Peyer's patch (tissue), 4 donors: ENCODE results near the gene STEAP2. TPM values are rescaled to one million over a fixed set of nuclear protein-coding genes. Genes with fewer than 3 reads are reported as not detected.

Source experiments
- DNase-seq, 3 donors: peaks; one replicate each; pipeline ENCODE4 v3.0.0-alpha.2; 2017 to 2019
- H3K27ac ChIP-seq, 4 donors: fragments of 200-600 bp; sonication (generic); one replicate each; pipeline ENCODE4 v1.5.1; 2016 to 2019
- H3K27me3 ChIP-seq, 2 donors: fragments of 200-600 bp; sonication (generic); one replicate each; pipeline ENCODE4 v1.5.1; 2019
- H3K36me3 ChIP-seq, 3 donors: fragments of 200-600 bp; sonication (generic); one replicate each; pipeline ENCODE4 v1.5.1; 2016 to 2019
- H3K4me1 ChIP-seq, 4 donors: fragments of 200-600 bp; sonication (generic); one replicate each; pipeline ENCODE4 v1.5.1; 2016 to 2019
- H3K4me3 ChIP-seq, 4 donors: fragments of 200-600 bp; sonication (generic); 1 replicate in 3 of 4; 2 replicates in 1 of 4; pipeline ENCODE4 v1.5.1; 2016 to 2019; ENCODE audit warnings: mild to moderate bottlenecking in 1 of 4
- H3K9me3 ChIP-seq, 4 donors: fragments of 200-600 bp; sonication (generic); one replicate each; pipeline ENCODE4 v1.5.1; 2016 to 2019; ENCODE audit warnings: mild to moderate bottlenecking in 1 of 4
- CTCF ChIP-seq, 6 experiments: fragments of 450-650 bp in 4 of 6; fragments of 200-600 bp in 2 of 6; sonication (generic) in 1 of 6; IDR thresholded peaks; one replicate each; pipeline ENCODE4 v1.5.1; 2017 to 2019; ENCODE audit warnings: antibody characterized with exemption in 6 of 6, mild to moderate bottlenecking in 3 of 6, moderate library complexity in 1 of 6
- POLR2A ChIP-seq, 2 donors: fragments of 450-650 bp; IDR thresholded peaks; one replicate each; pipeline ENCODE4 v1.5.1; 2017; ENCODE audit warnings: antibody characterized with exemption in 2 of 2, mild to moderate bottlenecking in 2 of 2, moderate library complexity in 2 of 2
- total RNA-seq, 4 donors: library from RNA; depleted of rRNA; stranded (reverse); fragments of >200 nt; gene quantifications; one replicate each; pipeline ENCODE4 v1.1.0, GENCODE V29; 2016

The STEAP2 gene
- total RNA-seq, 4 donors from 2014 or later = 8.3 to 22.4 (median 17.4) TPM

GRCh38 chr7:90176195-90176594, 35.3 kb upstream of the STEAP2 start:
- no peak for TF ChIP-seq CTCF (IDR thresholded peaks at IDR 0.05)
- TF ChIP-seq POLR2A (IDR thresholded peaks at IDR 0.05) = no peak
- no peak for DNase-seq
- H3K36me3 ChIP-seq = no peaks in the 10 kb centered on the region
- no peak overlapping the region for H3K4me3 ChIP-seq
- H3K9me3 ChIP-seq = no peaks in the 10 kb centered on the region
- H3K4me1 ChIP-seq = no peaks in the 10 kb centered on the region
- H3K27me3 ChIP-seq = no peaks in the 10 kb centered on the region
- no peak overlapping the region for H3K27ac ChIP-seq

GRCh38 chr7:90178166-90178565, 33.4 kb upstream of the STEAP2 start:
- no peaks in the 10 kb centered on the region for H3K36me3 ChIP-seq
- H3K27me3 ChIP-seq = no peaks in the 10 kb centered on the region
- TF ChIP-seq POLR2A (IDR thresholded peaks at IDR 0.05) = no peak
- no peak for TF ChIP-seq CTCF (IDR thresholded peaks at IDR 0.05)
- no peak overlapping the region for H3K27ac ChIP-seq
- H3K4me3 ChIP-seq = no peak overlapping the region
- H3K9me3 ChIP-seq = no peaks in the 10 kb centered on the region
- no peak for DNase-seq
- no peaks in the 10 kb centered on the region for H3K4me1 ChIP-seq

GRCh38 chr7:90178679-90179278, 32.8 kb upstream of the STEAP2 start:
- Histone ChIP-seq H3K27ac (no peak overlapping the region), H3K27me3 (no peaks in the 10 kb centered on the region), H3K4me1 (no peaks in the 10 kb centered on the region), H3K4me3 (no peak overlapping the region), H3K9me3 (no peaks in the 10 kb centered on the region), H3K36me3 (no peaks in the 10 kb centered on the region)
- no peak for TF ChIP-seq CTCF (IDR thresholded peaks at IDR 0.05)
- TF ChIP-seq POLR2A (IDR thresholded peaks at IDR 0.05) = no peak
- no peak for DNase-seq

- TF ChIP-seq POLR2A (IDR thresholded peaks at IDR 0.05) (no peak), CTCF (IDR thresholded peaks at IDR 0.05) (no peak)
- no peaks in the 10 kb centered on the region for H3K36me3 ChIP-seq
- no peaks in the 10 kb centered on the region for H3K27me3 ChIP-seq
- no peaks in the 10 kb centered on the region for H3K9me3 ChIP-seq
- H3K4me1 ChIP-seq = no peaks in the 10 kb centered on the region
- no peak overlapping the region for H3K27ac ChIP-seq
- DNase-seq = no peak
- no peak overlapping the region for H3K4me3 ChIP-seq
These were observed 31.4 kb upstream of the STEAP2 start for GRCh38 chr7:90180011-90180585.

- Histone ChIP-seq H3K36me3 (no peaks in the 10 kb centered on the region), H3K4me3 (no peak overlapping the region), H3K27me3 (no peaks in the 10 kb centered on the region), H3K9me3 (no peaks in the 10 kb centered on the region), H3K4me1 (no peaks in the 10 kb centered on the region), H3K27ac (no peak overlapping the region)
- DNase-seq = no peak
- TF ChIP-seq POLR2A (IDR thresholded peaks at IDR 0.05) = no peak
- no peak for TF ChIP-seq CTCF (IDR thresholded peaks at IDR 0.05)
These were observed 30.9 kb upstream of the STEAP2 start for GRCh38 chr7:90180649-90181048.
